SKM-1 treated with dmso at 0.1 percent for 144 hours (cell line): Measurements from ENCODE around the gene KRT86.
"Not testable (repeated sequence)": the region's sequence is repeated elsewhere in the genome, so short reads cannot be mapped to it uniquely, and the experiment has no call there.

ENCODE experiments used
- DNase-seq: peaks from one replicate; lab custom pipeline; 2025; ENCODE audit not compliant: unreplicated experiment; lab: John Stamatoyannopoulos, UW

Gene KRT86

GRCh38 chr12:52238916-52239646 is 35.4 kb upstream of the KRT86 start:
- DNase-seq, result no peak

- DNase-seq, result no peak
Measured at GRCh38 chr12:52239767-52240166, 34.7 kb upstream of the KRT86 start.

DNA sequence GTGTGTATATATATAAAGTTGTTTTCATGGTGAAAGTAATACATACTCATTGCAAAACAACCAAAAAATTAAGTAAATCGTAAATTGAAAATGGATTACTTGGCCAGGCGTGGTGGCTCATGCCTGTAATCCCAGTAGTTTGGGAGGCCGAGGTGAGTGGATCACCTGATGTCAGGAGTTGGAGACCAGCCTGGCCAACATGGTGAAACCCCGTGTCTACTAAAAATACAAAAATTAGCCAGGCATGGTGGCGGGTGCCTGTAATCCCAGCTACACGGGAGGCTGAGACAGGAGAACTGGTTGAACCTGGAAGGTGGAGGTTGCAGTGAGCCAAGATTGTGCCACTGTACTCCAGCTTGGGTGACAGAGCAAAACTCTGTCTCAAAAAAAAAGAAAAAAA is 34.2 kb upstream of the KRT86 start:
- DNase-seq, result not testable (repeated sequence)

DNA sequence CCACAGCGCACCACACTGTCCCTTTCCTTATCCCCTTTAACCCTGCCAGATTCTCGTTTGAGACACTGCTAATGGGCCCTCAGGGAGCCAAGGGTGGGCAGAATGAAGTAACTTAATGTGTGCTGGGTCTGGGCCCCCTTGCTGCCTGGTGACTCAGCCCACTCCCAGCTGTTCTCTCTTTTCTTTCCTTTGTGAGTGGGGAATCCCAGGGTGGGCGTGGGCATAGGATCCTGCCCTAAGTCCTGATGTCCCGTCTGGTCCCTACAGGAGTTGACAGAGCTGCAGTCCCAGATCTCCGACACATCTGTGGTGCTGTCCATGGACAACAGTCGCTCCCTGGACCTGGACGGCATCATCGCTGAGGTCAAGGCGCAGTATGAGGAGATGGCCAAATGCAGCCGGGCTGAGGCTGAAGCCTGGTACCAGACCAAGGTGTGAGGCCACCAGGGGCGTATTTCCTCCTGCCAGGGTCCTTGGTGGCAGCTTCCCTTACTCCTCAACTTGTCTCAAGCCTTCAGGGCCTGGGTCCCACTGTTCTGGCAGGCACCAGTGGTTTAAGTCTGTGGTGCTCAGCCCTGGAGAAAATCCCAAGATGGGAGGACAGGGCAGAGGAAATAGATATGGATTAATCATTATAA is 33.1 kb upstream of the KRT86 start:
- DNase-seq, result no peak

- no peak for DNase-seq
Measured at GRCh38 chr12:52242442-52243258, 31.8 kb upstream of the KRT86 start.

- no peak for DNase-seq
Measured at GRCh38 chr12:52243259-52243855, 31.1 kb upstream of the KRT86 start.

DNA sequence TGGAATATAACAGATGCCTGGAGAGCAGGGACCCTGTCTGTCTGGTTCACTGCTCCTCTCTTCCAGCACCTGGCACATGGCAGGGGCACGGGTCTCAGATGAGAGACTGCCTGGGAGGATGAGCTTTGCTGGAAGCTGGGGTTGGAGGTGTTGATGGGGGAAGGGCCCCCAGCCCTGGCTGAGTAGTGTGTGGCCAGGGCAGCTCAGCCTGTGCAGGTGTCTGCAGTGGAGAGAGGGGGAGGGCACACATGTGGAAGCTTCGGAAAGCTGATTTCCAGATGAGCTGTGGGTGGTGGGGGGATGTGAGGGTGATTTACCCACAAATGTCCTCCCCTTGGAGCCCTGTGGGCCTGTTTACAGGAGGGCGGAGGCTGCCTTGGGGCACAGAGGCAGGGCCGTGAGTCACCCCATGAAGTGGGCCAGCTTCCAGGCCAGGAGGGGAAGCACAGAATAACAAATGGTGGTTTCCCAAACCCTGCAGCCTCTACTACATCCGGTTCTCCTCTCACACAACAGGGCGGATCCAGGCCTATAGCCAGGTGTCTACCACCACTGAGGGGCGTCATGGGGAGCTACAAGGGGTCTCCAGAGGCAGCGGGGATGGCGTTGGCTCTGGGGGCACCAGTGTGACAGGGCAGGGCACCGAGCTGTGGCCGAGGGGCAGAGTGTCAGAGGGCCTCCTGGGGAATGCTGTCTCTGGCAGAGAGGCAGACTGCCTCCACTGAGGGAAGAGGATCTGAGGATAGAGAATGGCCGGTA is 30.4 kb upstream of the KRT86 start:
- no peak for DNase-seq

GRCh38 chr12:52244615-52244994 is 29.8 kb upstream of the KRT86 start:
- no peak for DNase-seq

GRCh38 chr12:52245259-52245961 is 29.0 kb upstream of the KRT86 start:
- no peak for DNase-seq

- DNase-seq, result no peak
Measured at GRCh38 chr12:52245962-52246569, 28.4 kb upstream of the KRT86 start.

DNA sequence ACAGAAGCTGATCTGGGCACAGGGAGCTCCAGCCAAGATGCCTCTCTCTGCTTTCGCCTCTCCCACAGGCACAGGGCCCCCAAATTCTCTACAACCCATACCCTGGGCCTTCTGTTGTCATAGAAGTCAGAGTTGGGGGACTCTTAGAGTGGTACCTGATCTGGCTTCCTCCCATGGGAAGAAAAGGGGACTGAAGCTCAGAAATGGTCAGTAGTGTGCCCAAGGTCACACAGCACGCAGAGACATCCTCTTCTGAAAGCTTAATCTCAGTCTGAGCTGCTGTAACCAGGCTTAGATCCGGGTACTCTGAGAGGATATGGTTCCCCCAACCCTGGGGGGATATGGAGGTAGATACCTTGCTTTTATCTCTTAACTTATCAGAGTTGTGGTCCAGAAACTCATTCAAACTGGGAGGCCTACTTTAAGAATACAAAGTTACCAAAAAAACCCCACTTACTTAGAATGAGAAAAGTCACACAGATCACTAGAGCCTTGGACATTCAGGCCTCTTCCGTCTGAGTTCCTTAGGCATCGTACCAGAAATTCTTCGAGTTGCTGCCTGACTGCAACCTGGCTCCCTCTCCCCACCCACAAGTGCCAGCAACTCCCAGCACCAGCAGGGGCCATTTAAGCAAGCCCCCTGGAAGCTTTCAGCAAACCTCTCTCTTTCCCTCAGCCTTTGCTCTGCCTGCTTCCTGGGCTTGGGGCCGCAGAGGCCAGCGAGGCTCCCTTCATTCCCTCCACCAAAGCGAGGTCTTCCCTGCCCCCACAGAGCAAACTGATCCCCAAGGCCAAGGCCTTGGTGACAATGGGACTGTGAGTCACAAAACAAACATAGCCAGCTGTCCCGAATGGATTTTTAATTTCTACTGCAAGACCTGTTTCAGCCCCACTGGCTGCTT is 27.5 kb upstream of the KRT86 start:
- DNase-seq, result no peak

DNA sequence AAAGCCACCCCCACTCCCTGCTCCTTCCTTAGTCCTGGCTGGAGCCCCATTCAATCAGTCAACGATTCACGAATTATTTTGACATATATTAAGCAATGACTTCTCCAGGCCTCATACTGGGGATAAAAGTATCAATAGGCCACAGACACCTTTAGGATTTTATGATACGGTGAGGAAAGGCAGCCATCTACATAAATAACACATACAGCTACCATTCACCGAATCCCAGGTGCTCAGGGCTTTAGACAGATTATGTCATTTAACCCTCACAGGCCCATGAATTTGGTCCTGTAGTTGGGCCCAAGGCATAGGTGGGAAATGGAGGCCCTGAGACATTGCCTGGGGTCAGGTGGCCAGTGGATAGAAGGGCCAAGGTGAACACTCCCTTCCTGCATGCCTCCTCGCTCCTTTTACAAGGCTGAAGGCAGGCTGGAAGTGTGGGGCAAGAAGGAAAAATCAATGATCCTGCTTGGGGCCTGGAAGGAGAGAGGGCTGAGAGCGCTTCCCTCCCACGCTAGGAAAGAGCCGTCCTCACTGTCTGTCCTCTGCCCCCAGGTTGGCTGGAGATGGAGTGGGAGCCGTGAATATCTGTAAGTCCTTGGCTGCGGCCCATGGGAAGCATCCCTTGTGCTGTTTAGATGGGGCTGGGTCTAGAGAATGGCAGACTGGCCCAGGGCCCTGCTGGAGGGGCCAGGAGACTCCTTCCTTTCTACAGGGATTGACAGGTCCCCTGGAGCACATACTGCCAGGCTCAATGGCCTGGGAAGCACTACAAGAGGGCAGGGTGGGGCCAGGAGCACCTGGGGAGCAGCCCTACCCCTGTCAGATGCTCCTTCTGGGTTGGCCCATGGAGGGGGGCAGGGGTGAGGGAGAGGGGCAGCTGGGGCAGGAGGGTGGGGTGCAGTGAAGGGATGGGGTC is 26.6 kb upstream of the KRT86 start:
- DNase-seq, result no peak

DNA sequence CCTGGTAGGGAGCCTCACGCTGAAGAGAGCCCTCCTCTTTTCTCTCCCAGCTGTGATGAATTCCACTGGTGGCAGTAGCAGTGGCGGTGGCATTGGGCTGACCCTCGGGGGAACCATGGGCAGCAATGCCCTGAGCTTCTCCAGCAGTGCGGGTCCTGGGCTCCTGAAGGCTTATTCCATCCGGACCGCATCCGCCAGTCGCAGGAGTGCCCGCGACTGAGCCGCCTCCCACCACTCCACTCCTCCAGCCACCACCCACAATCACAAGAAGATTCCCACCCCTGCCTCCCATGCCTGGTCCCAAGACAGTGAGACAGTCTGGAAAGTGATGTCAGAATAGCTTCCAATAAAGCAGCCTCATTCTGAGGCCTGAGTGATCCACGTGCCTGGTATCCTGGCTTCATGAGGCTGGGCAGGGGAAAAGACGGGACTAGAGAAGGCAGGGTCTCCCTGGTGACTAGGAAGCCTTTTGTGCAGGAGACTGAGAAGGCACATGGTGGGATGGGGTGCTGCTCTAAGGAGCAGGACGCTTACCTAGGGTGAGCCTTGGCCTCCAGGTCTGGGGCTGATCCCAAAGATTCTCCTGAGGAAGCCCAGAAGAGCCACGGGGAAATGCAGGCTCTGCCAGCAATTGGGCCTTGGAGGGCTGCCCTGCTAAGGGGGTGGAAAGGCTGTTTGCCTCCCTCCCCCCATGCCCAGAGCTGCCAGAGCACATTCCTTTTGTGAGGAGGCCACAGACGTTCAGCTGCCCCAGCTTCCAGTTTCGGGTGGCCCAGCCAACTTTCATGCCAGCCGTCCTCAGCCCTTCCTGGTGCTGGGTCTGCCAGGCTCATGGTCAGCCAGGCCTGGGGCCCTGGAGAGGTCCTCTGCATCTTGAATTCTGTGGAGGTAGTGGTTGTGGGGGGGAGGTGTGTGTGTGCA is 25.6 kb upstream of the KRT86 start:
- DNase-seq, result no peak

DNA sequence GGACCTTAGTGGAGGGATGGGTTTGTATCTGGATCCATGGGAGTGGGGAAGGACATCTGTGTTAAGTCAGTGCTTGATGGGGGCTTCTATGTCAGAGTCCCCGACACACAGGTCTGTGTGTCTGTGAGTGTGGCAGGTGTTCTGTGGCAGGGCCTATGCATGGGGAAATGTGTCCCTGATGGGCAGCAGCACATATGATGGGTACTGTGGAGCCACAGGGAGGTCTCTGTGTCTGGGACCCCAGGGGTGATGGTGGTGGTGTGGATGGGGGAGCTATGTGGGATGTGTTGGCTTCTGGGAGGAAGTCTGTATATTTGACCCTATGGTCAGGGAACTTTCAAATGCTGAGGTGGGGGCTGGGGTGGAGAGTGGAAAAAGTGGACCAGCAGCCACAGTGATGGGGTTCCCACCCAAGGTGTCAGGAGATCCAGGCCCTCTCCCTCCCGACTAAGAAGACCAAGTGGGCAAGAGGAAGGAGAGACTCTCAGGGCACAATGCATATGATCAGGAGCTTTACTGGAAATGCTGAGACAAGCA is 24.9 kb upstream of the KRT86 start:
- DNase-seq, result no peak

GRCh38 chr12:52250048-52250990 is 24.1 kb upstream of the KRT86 start:
- no peak for DNase-seq
